IMR-90 (cell line): ENCODE results near the gene SFXN2. TPM values are rescaled to one million over a fixed set of nuclear protein-coding genes. Genes with fewer than 3 reads are reported as not detected.

Source experiments
- ATAC-seq: fragments of 200-7000 bp; cut with Tn5 transposase; 2 replicates; pipeline ENCODE4 v1.9.1; 2020; ENCODE audit warnings: low read depth, mild to moderate bottlenecking, moderate library complexity
- BruUV-seq: library from RNA; stranded (reverse); fragments of 400-500 nt; replicated peaks from 2 replicates; lab custom pipeline; 2021; lab: Mats Ljungman, UMichigan
- CTCF ChIA-PET: fragments of 300-600 bp; formaldehyde crosslinking; extraction: SDS; loops from one replicate; lab custom pipeline; 2021; ENCODE audit warnings: antibody characterized with exemption; lab: Yijun Ruan, JAX
- POLR2A ChIA-PET: fragments of 300-600 bp; sonication (Branson Sonifier 250); formaldehyde crosslinking; loops from one replicate; lab custom pipeline; 2022; ENCODE audit warnings: antibody characterized with exemption; ENCODE audit not compliant: unreplicated experiment; lab: Charles Lee
- DNase-seq: peaks from one replicate; pipeline ENCODE4 v3.0.0; 2013
- H2AFZ ChIP-seq: replicated peaks from 2 replicates; pipeline ENCODE3; 2013; ENCODE audit warnings: low read length, mild to moderate bottlenecking; ENCODE audit not compliant: poor library complexity
- H2AK5ac ChIP-seq: 2 replicates; pipeline ENCODE4 v1.6.1; 2013; ENCODE audit warnings: low read depth, low read length, inconsistent platforms
- H2AK9ac ChIP-seq: replicated peaks from 2 replicates; pipeline ENCODE3; 2013; ENCODE audit warnings: mild to moderate bottlenecking, low read depth, low read length, moderate library complexity; ENCODE audit not compliant: poor library complexity
- H2BK120ac ChIP-seq: 2 replicates; pipeline ENCODE4 v1.6.1; 2013; ENCODE audit warnings: low read depth, low read length, inconsistent platforms
- H2BK15ac ChIP-seq: 3 replicates; pipeline ENCODE4 v1.6.1; 2013; ENCODE audit warnings: low read depth, low read length, inconsistent platforms
- H2BK20ac ChIP-seq: 2 replicates; pipeline ENCODE4 v1.6.1; 2013; ENCODE audit warnings: low read depth, mild to moderate bottlenecking, inconsistent platforms, low read length, moderate library complexity
- H2BK5ac ChIP-seq: 2 replicates; pipeline ENCODE4 v1.6.1; 2013; ENCODE audit warnings: mild to moderate bottlenecking, low read depth, low read length, inconsistent platforms; ENCODE audit not compliant: poor library complexity, severe bottlenecking
- H3K14ac ChIP-seq: replicated peaks from 2 replicates; pipeline ENCODE4 v1.6.1; 2013; ENCODE audit warnings: low read depth, low read length, inconsistent platforms
- H3K18ac ChIP-seq: 2 replicates; pipeline ENCODE4 v1.6.1; 2013; ENCODE audit warnings: low read depth, low read length, control low read depth
- H3K23ac ChIP-seq: 2 replicates; pipeline ENCODE4 v1.6.1; 2013; ENCODE audit warnings: low read depth, low read length, inconsistent platforms
- H3K27ac ChIP-seq: 2 replicates; pipeline ENCODE4 v1.5.1; 2013; ENCODE audit warnings: mild to moderate bottlenecking, control low read depth, low read length; ENCODE audit not compliant: insufficient read depth
- H3K27me3 ChIP-seq: 2 replicates; pipeline ENCODE4 v1.6.1; 2013; ENCODE audit warnings: low read length; ENCODE audit not compliant: control insufficient read depth, insufficient read depth
- H3K36me3 ChIP-seq: 2 replicates; pipeline ENCODE4 v1.6.1; 2013; ENCODE audit warnings: low read length, mixed read lengths; ENCODE audit not compliant: control insufficient read depth, insufficient read depth
- H3K4ac ChIP-seq: 2 replicates; pipeline ENCODE4 v1.6.1; 2013; ENCODE audit warnings: low read depth, low read length, inconsistent platforms
- H3K4me1 ChIP-seq: 2 replicates; pipeline ENCODE4 v1.6.1; 2013; ENCODE audit warnings: low read length, mixed read lengths; ENCODE audit not compliant: control insufficient read depth, insufficient read depth
- H3K4me2 ChIP-seq: 2 replicates; pipeline ENCODE4 v1.6.1; 2013; ENCODE audit warnings: low read depth, mild to moderate bottlenecking, control low read depth, low read length, moderate library complexity
- H3K4me3 ChIP-seq: 2 replicates; pipeline ENCODE4 v1.5.1; 2013; ENCODE audit warnings: low read depth, mild to moderate bottlenecking, control low read depth, low read length, moderate library complexity; ENCODE audit not compliant: insufficient read depth
- H3K56ac ChIP-seq: 2 replicates; pipeline ENCODE4 v1.6.1; 2013; ENCODE audit warnings: low read length, inconsistent platforms; ENCODE audit not compliant: insufficient read depth; ENCODE audit errors: extremely low read depth
- H3K79me1 ChIP-seq, 2 experiments: 2 replicates each; pipeline ENCODE4 v1.6.1; 2013; ENCODE audit warnings: low read length in 2 of 2, inconsistent platforms in 1 of 2, low read depth in 1 of 2
- H3K9ac ChIP-seq: 2 replicates; pipeline ENCODE4 v1.6.1; 2013; ENCODE audit warnings: low read depth, low read length, control low read depth
- H3K9me1 ChIP-seq: 2 replicates; pipeline ENCODE4 v1.6.1; 2013; ENCODE audit warnings: low read length, inconsistent platforms; ENCODE audit not compliant: insufficient read depth
- H3K9me3 ChIP-seq: 2 replicates; pipeline ENCODE4 v1.6.1; 2013; ENCODE audit warnings: low read length; ENCODE audit not compliant: control insufficient read depth, insufficient read depth
- H4K20me1 ChIP-seq: 2 replicates; pipeline ENCODE4 v1.6.1; 2013; ENCODE audit warnings: low read length, inconsistent platforms; ENCODE audit not compliant: insufficient read depth
- H4K5ac ChIP-seq: 2 replicates; pipeline ENCODE4 v1.6.1; 2013; ENCODE audit warnings: mild to moderate bottlenecking, low read depth, low read length, control low read depth
- H4K8ac ChIP-seq, 2 experiments: 2 replicates each; pipeline ENCODE4 v1.6.1; 2013; ENCODE audit warnings: low read depth in 2 of 2, low read length in 2 of 2, control low read depth in 1 of 2, inconsistent platforms in 1 of 2
- H4K91ac ChIP-seq: 2 replicates; pipeline ENCODE4 v1.6.1; 2013; ENCODE audit warnings: low read depth, low read length, inconsistent platforms; ENCODE audit not compliant: insufficient read depth
- CTCF ChIP-seq: conservative IDR thresholded peaks from 2 replicates; pipeline ENCODE4 v1.5.1; 2012; ENCODE audit warnings: mild to moderate bottlenecking, low read depth, low read length, improper control_type of control experiment
- ELK1 ChIP-seq: fragments of 150-350 bp; IDR thresholded peaks from 2 replicates; pipeline ENCODE4 v1.6.1; 2016; ENCODE audit warnings: low read depth, mild to moderate bottlenecking, low read length, moderate library complexity, borderline replicate concordance
- POLR2A ChIP-seq: IDR thresholded peaks from 2 replicates; pipeline ENCODE4 v1.6.1; 2012; ENCODE audit warnings: mild to moderate bottlenecking, low read depth, low read length
- RAD21 ChIP-seq: IDR thresholded peaks from 2 replicates; pipeline ENCODE4 v1.6.1; 2012; ENCODE audit warnings: low read length, improper control_type of control experiment
- SMC3 ChIP-seq: fragments of 150-350 bp; IDR thresholded peaks from 2 replicates; pipeline ENCODE4 v1.6.1; 2016; ENCODE audit warnings: low read depth, mild to moderate bottlenecking, antibody characterized with exemption, low read length, moderate library complexity
- WGBS, 2 experiments: methylation state at CpG; one replicate each; pipeline versions ENCODE4 v1.1.5 to v1.1.7; 2013; ENCODE audit warnings: missing lambda C conversion rate in 2 of 2; ENCODE audit not compliant: insufficient read length in 1 of 2; ENCODE audit errors: extremely low coverage in 2 of 2; 5-methylcytosine and 5-hydroxymethylcytosine counted together
- dilution Hi-C: fragments of 300-500 bp; cut with HindIII; formaldehyde crosslinking; loops from one replicate; pipeline ENCODE4 v1.14.3; 2018; ENCODE audit warnings: low sequenced_read_pairs; ENCODE audit not compliant: unreplicated experiment
- in situ Hi-C: fragments of 300-500 bp; cut with MboI; formaldehyde crosslinking; loops from 3 replicates; pipeline ENCODE4 v1.14.3; 2019; ENCODE audit warnings: low sequenced_read_pairs, inconsistent platforms, mixed read lengths
- intact Hi-C: fragments of 100-400 bp; cut with micrococcal nuclease; formaldehyde crosslinking; loops from 2 replicates; pipeline ENCODE4 v1.10.0; 2022
- polyA plus RNA-seq, 3 experiments: library from polyadenylated mRNA; depleted of rRNA; stranded (reverse); fragments of >200 nt; gene quantifications; 2 replicates each; pipeline ENCODE4 v1.2.3, GENCODE V29; 2012; ENCODE audit warnings: low replicate concordance in 1 of 3
- total RNA-seq: library from RNA; depleted of rRNA; stranded (reverse); fragments of >200 nt; gene quantifications from 2 replicates; pipeline ENCODE4 v1.2.3, GENCODE V29; 2012

SFXN2 gene
- total and polyA plus RNA-seq, 2 of the 4 experiments (the other 2 are of a cell fraction): 6.9 to 11.7 TPM

- Histone ChIP-seq H4K91ac (no peak overlapping the region), H3K27ac (no peak overlapping the region), H2BK20ac (no peak overlapping the region), H2AK5ac (no peak overlapping the region), H2BK5ac (no peak overlapping the region), H4K5ac (no peak overlapping the region), H3K4ac (no peak overlapping the region), H3K56ac (no peak overlapping the region), H2AFZ (no peak overlapping the region), H3K27me3 (no peaks in the 10 kb centered on the region), H2BK120ac (no peak overlapping the region), H3K9me3 (no peaks in the 10 kb centered on the region), H3K9ac (no peak overlapping the region), H3K14ac (no peak overlapping the region), H2AK9ac (no peak overlapping the region), H3K36me3 (peaks cover 5% of the 10 kb centered on the region), H2BK15ac (no peak overlapping the region), H4K8ac (no peak overlapping the region), H3K4me1 (peaks cover 15% of the 10 kb centered on the region; the same call in 1 of the 2 replicates), H3K23ac (no peak overlapping the region), H4K20me1 (peaks cover 68% of the 10 kb centered on the region), H3K18ac (no peak overlapping the region), H3K9me1 (peaks cover 26% of the 10 kb centered on the region), H3K79me1 (peaks cover 45 to 67% of the 10 kb centered on the region in 2 experiments), H3K4me2 (no peak overlapping the region), H3K4me3 (no peak overlapping the region)
- CTCF ChIA-PET: interaction anchor here (1.0 kb wide), 1 partner anchor 16 kb away, joined by 3 read pairs; no protein-coding TSS in a partner anchor
- intact Hi-C loops (no loop called here), in situ Hi-C loops (no loop called here), dilution Hi-C loops (no loop called here)
- BruUV-seq: no TSS peak
- TF ChIP-seq POLR2A (no peak), RAD21 (no peak), CTCF (no peak), ELK1 (no peak), SMC3 (no peak)
- no peak for ATAC-seq
- WGBS, 2 experiments: 100% methylated on average over 2 of the region's 9 CpGs; no CpG with 5 or more reads in 1 of the 2 experiments
- DNase-seq: no peak
- POLR2A ChIA-PET: no interaction called here
These were observed 53.2 kb downstream of the SFXN2 start for GRCh38 chr10:102767428-102768160.
